Lower lobe of right lung (tissue), 2 donors: ENCODE measurements around the gene CACNA1F. TPM values are rescaled to one million over a fixed set of nuclear protein-coding genes. Genes with fewer than 3 reads are reported as not detected.
A peak's percentile ranks its signal among the peaks of the same experiment; 100 is the strongest.

ENCODE experiments used
- ATAC-seq, 2 donors: fragments of 200-7000 bp; cut with Tn5 transposase; one replicate each; pipeline ENCODE4 v1.9.1; 2020 to 2022; ENCODE audit warnings: mild to moderate bottlenecking in 2 of 2, moderate library complexity in 2 of 2
- DNase-seq: peaks from one replicate; pipeline ENCODE4 v3.0.0-alpha.2; 2020
- H3K27ac ChIP-seq: fragments of 200-600 bp; one replicate; pipeline ENCODE4 v1.8.0; 2022
- H3K27me3 ChIP-seq: fragments of 200-600 bp; one replicate; pipeline ENCODE4 v1.8.0; 2022; ENCODE audit warnings: low read depth
- H3K36me3 ChIP-seq: fragments of 200-600 bp; one replicate; pipeline ENCODE4 v1.8.0; 2022; ENCODE audit warnings: mild to moderate bottlenecking
- H3K4me1 ChIP-seq: fragments of 200-600 bp; one replicate; pipeline ENCODE4 v1.8.0; 2022
- H3K4me3 ChIP-seq: fragments of 200-600 bp; one replicate; pipeline ENCODE4 v1.8.0; 2022; ENCODE audit warnings: mild to moderate bottlenecking
- H3K9me3 ChIP-seq: fragments of 200-600 bp; one replicate; pipeline ENCODE4 v1.8.0; 2022
- intact Hi-C: fragments of 100-400 bp; cut with DNase I; formaldehyde crosslinking; loops from one replicate; pipeline ENCODE4 v1.11.0; 2022
- total RNA-seq: library from RNA; stranded (reverse); fragmentation: NEBNext Ultra II Directional; extraction: Animal tissue kit (Norgen Biotek cat#: 25700); gene quantifications from one replicate; pipeline ENCODE4 v1.2.1, GENCODE V29; 2021
- TF ChIP-seq, protein P1 (sequence below): fragments of 200-600 bp; IDR thresholded peaks from one replicate; pipeline ENCODE4 v1.8.0; 2022; ENCODE audit warnings: antibody characterized with exemption, mild to moderate bottlenecking
- donor health status: DM: no; HTN: yes; CAD: no; lungs with severe emphysema.

The CACNA1F gene
- total RNA-seq, 1 donor from 2014 or later = 1.4 TPM

DNA sequence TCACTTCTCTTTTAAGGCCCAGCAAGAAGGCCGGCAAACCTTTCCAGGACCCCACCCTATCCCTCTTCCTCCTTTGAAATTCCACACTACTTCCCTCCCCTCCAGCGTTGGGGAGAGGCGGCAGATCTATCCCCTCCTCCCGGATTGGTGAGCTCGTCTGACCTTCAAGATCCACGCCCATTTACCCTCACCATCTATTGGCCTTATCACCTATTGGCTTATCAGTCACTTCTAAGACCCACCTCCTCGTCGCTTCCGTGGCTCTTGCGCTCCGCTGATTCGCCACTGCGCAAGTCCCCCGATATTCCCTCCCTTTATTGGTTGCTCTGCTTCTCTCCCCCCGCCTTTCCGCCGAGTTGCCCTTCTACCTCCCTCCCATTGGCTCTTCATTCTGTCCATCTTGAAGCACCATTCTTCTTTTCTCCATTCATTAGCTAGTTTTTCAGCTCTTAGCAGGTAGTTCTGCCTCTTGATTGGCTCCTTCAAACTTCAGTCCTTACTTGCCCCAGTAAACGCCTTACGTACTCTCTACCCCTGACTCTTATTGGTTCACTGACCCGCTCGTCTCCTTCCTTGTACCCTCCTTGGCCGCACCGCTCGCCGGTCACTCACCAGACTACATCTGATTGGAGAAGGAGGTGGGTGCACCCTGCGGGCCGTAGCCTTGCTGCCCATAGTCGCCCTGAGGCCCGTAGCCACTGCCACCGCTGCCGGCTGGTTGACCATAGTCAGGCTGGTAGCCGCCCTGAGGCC lies 42.1 kb downstream of the CACNA1F start:
- Histone ChIP-seq H3K4me3 (peak overlapping the region; percentile 66), H3K4me1 (peaks cover 5% of the 10 kb centered on the region), H3K36me3 (no peaks in the 10 kb centered on the region), H3K9me3 (no peaks in the 10 kb centered on the region), H3K27me3 (no peaks in the 10 kb centered on the region), H3K27ac (peak overlapping the region; percentile 89)
- DNase-seq = peak; percentile 92
- peak; percentile 92 to 94 for ATAC-seq
- intact Hi-C loops = no loop called here
- TF ChIP-seq, protein P1, sequence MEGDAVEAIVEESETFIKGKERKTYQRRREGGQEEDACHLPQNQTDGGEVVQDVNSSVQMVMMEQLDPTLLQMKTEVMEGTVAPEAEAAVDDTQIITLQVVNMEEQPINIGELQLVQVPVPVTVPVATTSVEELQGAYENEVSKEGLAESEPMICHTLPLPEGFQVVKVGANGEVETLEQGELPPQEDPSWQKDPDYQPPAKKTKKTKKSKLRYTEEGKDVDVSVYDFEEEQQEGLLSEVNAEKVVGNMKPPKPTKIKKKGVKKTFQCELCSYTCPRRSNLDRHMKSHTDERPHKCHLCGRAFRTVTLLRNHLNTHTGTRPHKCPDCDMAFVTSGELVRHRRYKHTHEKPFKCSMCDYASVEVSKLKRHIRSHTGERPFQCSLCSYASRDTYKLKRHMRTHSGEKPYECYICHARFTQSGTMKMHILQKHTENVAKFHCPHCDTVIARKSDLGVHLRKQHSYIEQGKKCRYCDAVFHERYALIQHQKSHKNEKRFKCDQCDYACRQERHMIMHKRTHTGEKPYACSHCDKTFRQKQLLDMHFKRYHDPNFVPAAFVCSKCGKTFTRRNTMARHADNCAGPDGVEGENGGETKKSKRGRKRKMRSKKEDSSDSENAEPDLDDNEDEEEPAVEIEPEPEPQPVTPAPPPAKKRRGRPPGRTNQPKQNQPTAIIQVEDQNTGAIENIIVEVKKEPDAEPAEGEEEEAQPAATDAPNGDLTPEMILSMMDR = no peak

DNA sequence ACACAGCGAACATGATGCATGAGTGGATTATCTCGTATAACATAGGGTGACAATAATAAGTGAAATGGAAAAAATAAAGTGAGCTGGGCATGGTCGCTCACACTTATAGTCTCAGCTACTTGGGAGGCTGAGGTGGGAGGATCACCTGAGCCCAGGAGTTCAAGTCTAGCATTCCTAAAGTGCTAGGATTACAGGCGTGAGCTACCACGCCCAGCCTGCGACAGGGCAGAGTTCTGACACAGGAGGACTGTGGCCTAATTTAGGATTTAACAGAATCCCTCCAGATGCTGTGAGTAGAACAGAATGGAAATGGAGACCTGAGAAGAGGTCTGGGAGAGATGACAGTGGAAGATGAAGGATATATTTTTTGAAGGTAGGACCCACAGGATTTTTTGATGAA lies 43.5 kb downstream of the CACNA1F start:
- Histone ChIP-seq H3K4me1 (peaks cover 12% of the 10 kb centered on the region), H3K36me3 (no peaks in the 10 kb centered on the region), H3K27ac (peak overlapping the region; percentile 78), H3K27me3 (no peaks in the 10 kb centered on the region), H3K9me3 (no peaks in the 10 kb centered on the region), H3K4me3 (peak overlapping the region; percentile 53)
- intact Hi-C loops = no loop called here
- TF ChIP-seq, protein P1 = no peak
- ATAC-seq = no peak
- DNase-seq = no peak

DNA sequence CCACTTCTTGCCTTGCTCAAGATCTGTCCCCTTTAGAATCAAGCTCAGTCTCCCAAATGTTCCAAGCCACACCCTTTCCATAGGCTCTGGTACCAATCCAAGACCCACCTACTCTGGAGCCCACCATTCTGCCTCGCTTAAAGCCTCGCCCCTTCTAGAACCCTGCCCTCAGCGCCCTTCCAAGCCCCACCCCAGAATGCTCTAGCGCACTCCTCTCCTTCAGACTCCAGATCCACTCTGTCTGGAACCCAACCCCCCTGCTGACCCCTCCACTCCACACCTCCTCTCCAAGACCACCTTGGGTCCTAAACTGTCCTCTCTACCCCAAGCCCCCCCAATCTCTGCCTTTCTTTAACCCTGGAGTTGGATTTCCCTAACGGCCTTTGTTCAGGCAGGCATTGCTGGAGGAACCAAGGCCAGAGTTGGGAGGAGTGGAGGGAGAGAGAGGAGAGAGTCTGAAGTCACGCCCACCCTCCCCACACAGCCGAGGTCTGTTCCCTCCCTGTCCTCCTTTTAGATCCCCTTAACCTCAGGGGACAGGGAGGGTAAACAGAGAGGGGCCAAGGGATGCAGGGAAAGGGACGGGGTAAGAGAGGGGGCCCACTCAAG lies 44.6 kb downstream of the CACNA1F start:
- H3K27ac ChIP-seq = no peak overlapping the region
- TF ChIP-seq, protein P1 = no peak
- H3K9me3 ChIP-seq = no peaks in the 10 kb centered on the region
- no peaks in the 10 kb centered on the region for H3K27me3 ChIP-seq
- DNase-seq (no peak), ATAC-seq (no peak)
- peaks cover 12% of the 10 kb centered on the region for H3K4me1 ChIP-seq
- H3K36me3 ChIP-seq = peaks cover 1% of the 10 kb centered on the region
- H3K4me3 ChIP-seq = no peak overlapping the region
- intact Hi-C loops = no loop called here

DNA sequence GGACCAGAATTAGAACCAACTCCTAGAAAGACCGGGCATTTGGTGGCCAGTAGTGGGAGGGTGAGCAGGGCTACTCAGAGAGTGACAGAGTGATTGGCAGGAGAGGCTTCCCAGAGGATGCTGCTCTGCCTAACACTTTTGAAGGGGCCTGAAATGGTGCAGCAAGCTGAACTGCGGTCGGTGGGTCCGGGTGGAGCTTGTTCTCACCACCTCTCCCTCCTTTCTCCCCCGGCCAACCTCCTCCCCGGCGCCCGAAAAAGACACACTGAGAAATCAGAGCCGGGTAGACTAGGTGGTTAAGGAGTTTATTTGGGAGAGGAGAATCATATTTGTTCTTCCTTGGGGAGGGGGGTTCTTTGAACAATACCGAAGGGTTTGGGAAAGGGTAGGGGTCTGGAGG lies 45.6 kb downstream of the CACNA1F start:
- H3K9me3 ChIP-seq = no peaks in the 10 kb centered on the region
- TF ChIP-seq, protein P1 = no peak
- H3K4me3 ChIP-seq = no peak overlapping the region
- H3K4me1 ChIP-seq = peaks cover 12% of the 10 kb centered on the region
- H3K27me3 ChIP-seq = no peaks in the 10 kb centered on the region
- intact Hi-C loops = no loop called here
- no peak overlapping the region for H3K27ac ChIP-seq
- ATAC-seq = no peak
- DNase-seq = no peak
- H3K36me3 ChIP-seq = peaks cover 11% of the 10 kb centered on the region

DNA sequence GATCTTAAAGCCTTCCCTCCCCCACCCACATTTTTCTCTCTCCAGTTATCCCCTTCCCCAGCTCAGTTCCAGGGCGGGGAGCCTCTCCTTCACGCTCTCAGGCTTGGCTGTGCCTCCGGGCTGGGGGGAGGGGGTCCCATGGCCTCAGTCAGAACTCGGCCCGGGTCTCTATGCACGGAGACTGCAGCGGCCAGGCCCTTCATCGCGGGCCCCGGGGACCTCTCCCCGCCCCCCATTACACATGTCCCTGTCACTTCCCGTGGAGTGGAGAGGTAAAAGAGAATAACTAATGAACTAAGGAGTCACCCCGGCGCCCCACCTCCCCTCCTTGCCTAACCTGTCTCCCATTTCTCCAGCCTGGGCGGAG lies 46.1 kb downstream of the CACNA1F start:
- DNase-seq = no peak
- intact Hi-C loops = no loop called here
- TF ChIP-seq, protein P1 = no peak
- Histone ChIP-seq H3K27me3 (no peaks in the 10 kb centered on the region), H3K27ac (peak overlapping the region; percentile 75), H3K4me3 (no peak overlapping the region), H3K4me1 (peaks cover 10% of the 10 kb centered on the region), H3K36me3 (peaks cover 16% of the 10 kb centered on the region), H3K9me3 (no peaks in the 10 kb centered on the region)
- no peak for ATAC-seq
